Stimulated activated CD4-positive, alpha-beta T cell treated with anti-CD3 and anti-CD28 coated beads, Interleukin-12 subunit alpha, Interleukin-12 subunit beta, amount 100 ng/mL, for 4 hours (primary cell): Measurements from ENCODE around the gene NVL.
"Not testable (repeated sequence)": the region's sequence is repeated elsewhere in the genome, so short reads cannot be mapped to it uniquely, and the experiment has no call there.

Experiments used
- DNase-seq: peaks from one replicate; pipeline ENCODE4 v3.0.0-alpha.2; 2020

Gene NVL

GRCh38 chr1:224226849-224227502, 103.0 kb downstream of the NVL start:
- no peak for DNase-seq

- no peak for DNase-seq
Observed at GRCh38 chr1:224223819-224224714, 105.9 kb downstream of the NVL start.

DNA sequence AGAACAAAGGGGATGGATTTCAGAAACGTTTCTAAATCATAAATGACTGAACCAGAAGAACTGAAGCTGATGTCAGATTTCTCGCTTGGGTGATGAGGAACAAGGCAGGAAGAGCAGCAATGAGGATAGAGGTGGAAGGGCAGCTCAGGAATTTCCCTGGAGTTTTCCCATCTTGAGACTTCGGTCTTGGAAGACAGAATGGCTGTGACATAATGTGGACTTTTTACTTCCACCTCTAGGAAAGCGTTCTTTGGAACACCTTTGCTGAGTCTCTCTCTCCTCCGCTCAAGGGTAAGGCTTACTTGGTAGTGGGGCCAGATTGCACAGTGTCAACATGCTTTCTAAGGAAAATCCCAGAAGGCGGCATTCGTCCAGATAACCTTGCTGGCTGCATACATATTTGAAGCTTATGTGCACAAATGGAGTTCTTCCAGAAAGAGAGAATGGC, 110.3 kb downstream of the NVL start:
- DNase-seq: no peak

DNA sequence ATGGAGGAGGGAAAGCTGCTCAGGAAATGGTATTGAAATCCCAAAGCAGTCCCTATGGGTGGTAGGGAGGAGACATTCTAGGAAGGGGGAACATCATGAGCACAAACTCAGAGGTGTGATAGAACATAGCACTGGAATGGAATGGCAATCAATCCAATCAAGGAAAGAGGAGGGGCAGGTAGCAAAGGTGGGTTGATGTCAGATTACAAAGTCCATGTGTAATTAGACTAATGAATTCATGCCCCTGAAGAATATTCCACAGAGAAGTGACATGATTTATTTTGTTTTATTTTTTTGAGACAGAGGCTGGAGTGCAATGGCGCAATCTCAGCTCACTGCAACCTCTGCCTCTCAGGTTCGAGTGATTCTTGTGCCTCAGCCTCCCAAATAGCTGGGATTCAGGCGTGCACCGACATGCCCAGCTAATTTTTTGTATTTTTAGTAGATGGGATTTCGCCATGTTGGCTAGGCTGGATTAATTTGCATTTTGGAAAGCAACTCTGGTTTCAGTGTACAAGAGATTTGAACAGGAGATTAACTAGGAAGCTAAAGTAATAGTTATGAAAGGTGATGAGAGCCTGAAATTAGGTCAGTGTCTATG, 110.9 kb downstream of the NVL start:
- DNase-seq: no peak

DNA sequence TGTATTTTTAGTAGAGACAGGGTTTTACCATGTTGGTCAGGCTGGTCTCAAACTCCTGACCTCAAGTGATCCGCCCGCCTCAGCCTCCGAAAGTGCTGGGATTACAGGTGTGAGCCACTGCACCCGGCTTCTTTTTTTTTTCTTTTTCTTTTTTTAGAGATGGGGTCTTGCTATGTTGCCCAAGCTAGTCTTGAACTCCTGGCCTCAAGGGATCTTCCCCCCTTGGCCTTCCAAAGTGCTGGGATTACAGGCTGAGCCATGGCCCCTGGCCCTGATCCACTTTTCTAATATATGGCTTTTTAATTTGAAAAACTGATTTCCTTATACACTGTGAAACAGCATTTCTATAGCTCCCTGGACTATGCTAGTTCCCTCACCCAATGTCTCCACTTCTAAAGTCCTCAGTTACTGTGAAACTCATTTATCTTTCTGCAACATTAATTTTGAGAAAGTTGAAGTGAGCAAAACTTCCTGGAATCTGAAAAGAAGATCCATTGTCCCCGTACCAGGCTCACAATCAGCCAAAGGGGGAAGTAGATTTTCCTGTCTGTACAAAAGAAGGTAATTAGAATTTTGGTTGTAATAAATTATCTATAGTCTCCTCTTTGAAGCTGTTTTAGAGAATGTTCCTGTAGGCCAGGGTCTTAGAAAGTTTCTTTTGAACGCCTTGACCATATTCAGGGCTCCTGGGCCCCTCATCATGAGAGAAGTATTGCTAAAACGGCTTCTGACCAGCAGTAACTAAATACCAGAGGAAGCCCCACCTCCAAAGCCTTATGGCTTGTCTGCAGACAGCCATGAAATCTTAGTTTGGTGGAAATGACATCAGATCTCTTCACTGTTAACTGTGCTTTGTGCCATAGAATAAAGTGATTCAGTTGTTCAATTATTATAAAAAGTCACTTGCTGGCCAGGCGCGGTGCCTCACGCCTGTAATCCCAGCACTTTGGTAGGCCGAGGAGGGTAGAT, 112.0 kb downstream of the NVL start:
- DNase-seq: no peak

DNA sequence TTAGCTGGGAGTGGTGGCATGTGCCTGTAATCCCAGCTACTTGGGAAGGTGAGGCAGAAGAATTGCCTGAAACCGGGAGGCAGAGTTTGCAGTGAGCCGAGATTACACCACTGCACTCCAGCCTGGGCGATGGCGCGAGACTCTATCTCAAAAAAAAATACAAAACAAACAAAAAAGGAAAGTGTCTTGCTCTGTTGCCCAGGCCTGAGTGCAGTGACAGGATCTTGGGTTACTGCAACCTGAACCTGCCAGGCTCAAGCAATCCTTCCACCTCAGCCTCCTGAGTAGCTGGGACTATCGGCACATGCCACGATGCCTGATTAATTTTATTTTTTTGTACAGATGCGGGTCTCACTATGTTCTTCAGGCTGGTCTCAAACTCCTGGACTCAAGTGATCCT, 113.6 kb downstream of the NVL start:
- DNase-seq: no peak

DNA sequence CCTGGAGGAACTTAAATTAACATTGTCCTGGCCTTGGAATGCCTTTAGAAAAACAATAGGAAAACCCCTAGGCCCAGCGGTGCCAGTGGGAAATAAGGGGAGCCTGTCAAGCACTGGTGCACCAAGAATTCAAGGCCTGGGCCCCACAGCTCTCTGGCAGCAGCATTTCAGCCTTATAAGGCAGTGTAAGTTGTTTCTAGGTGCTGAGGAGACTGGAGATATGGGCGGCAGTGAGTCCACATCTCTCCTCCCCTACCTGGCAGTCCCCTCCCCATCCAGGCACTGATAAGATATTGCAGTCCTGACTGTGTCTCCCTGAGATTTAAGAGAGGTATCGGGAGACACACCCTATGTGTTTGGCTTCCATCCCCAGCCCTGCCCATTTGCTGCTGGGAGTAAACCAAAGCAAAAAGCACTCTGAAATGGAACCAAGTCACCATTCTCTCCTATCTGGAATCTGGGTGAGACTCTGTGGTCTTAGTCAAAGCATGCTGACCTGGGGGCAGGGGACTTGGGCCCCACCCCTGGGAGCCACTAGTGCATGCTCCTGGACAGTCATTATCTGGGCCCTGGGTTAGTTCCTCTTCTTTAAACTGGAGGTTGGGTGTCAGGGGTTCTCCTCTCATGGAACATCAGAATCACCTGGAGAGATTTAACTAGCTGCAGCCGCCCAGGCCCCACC, 116.4 kb downstream of the NVL start:
- DNase-seq: no peak

DNA sequence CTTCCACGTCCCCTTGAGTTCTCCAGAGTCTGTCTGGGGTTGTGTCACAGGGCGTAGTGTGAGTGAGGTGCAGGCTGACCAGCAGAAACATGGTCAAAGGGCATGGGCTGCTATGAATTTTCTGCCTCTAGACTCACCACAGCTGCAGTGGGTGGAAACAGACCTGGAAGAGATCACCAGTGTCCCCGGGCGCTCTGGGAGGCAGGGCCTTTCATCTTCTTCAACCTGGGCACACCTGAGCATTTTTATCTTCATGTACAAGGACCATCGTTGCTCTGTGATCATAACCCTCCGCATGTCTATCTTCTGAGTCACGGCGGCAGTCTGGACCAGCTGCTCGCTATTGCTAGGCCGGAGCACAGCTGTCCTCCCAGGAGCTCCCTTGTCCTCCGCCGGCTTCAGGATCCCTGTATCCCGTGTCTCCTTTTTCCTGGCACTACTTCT, 117.3 kb downstream of the NVL start:
- no peak for DNase-seq

- no peak for DNase-seq
Observed at GRCh38 chr1:224211206-224211962, 118.6 kb downstream of the NVL start.

GRCh38 chr1:224205931-224206538, 123.9 kb downstream of the NVL start:
- not testable (repeated sequence) for DNase-seq

GRCh38 chr1:224205438-224205840, 124.5 kb downstream of the NVL start:
- peak; percentile 17 for DNase-seq

- DNase-seq: no peak
Observed at GRCh38 chr1:224203243-224204016, 126.5 kb downstream of the NVL start.

DNA sequence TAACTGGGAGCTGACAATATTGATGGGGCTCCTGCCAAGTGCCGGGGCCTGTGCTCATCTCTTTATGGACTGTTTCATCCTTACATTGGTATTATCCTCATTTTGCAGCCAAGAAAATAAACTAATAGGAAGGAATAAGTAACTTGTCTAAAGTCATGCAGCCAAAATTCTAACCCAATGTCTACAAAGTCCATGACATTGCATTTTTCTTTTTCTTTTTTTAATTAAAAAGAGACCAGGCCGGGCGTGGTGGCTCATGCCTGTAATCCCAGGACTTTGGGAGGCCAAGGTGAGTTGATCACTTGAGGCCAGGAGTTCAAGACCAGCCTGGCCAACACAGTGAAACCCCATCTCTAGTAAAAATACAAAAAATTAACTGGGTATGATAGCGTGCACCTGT, 128.1 kb downstream of the NVL start:
- no peak for DNase-seq

- DNase-seq: no peak
Observed at GRCh38 chr1:224201383-224201782, 128.6 kb downstream of the NVL start.

GRCh38 chr1:224199679-224200078, 130.3 kb downstream of the NVL start:
- DNase-seq: no peak

GRCh38 chr1:224198572-224198971, 131.4 kb downstream of the NVL start:
- DNase-seq: no peak

DNA sequence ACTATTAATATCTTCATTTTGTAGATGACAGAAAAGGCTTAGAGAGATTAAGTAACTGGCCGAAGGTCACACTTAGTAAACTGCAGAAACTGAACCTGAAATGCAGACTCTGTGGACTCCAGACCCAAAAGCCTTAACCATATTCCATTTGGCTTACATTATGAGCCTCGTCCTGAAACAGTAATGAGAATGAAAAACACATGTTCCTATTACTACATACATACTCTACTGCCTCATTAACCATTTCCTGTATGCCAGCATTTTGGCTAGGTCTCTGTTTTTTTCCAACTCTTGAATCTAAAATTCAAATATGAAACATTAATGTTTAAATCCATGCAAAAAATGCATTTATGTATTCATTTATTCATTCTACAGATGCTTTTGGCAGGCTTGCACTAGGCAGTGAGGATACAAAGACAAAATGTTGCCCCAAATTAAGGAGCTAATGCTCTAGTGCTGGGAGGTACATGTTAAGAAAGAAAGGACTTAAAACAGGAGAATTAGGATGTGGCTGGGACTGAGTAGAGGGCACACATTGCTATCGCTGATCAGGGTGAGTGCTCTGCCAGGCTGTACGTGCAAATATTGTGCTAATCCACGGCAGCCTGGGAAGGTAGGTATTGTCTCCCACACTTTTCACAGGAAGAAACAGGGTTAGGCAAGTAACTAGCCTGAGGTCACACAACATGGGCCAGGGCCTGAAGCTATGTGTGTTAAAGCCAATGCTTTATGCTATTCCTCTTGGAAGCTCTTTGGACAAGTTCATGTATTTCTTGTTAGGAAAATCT, 133.0 kb downstream of the NVL start:
- DNase-seq: no peak

DNA sequence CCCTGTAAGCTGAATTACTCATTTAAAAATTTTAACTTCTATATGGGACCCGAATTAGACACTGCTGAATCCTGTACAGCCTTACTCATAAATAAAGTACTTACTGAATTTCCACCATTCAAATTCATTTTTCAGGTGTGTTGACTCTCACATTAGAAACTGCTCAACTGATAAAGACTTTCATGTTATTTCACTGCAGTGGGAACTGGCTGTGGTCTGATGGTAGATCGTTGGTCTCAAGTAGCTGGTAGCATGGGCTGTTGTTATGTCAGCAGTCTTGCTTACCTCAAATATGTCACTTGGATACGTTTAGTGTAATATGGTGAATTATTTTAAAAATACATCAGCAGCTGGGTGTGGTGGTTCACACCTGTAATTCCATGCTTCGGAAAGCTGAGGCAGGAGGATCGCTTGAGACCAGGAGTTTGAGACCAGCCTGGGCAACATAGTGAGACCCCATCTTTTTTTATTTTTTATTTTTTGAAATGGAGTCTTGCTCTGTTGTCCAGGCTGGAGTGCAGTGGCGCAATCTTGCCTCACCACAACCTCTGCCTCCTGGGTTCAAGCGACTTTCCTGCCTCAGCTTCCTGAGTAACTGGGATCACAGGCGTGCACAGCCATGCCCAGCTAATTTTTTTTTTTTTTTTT, 136.5 kb downstream of the NVL start:
- no peak for DNase-seq
